Liver (tissue), 9 donors: ENCODE results near the gene PARP15. TPM values are rescaled to one million over a fixed set of nuclear protein-coding genes. Genes with fewer than 3 reads are reported as not detected.
"Not testable (repeated sequence)": the region's sequence is repeated elsewhere in the genome, so short reads cannot be mapped to it uniquely, and the experiment has no call there.

Experiments
- DNase-seq: peaks from one replicate; pipeline ENCODE4 v3.0.0-alpha.2; 2017; ENCODE audit warnings: low spot score
- H3K27ac ChIP-seq, 2 donors: one replicate each; pipeline ENCODE4 v1.7.0; 2013; ENCODE audit warnings: inconsistent platforms in 2 of 2, low read length in 2 of 2, control low read depth in 1 of 2, low read depth in 1 of 2, mild to moderate bottlenecking in 1 of 2
- H3K27me3 ChIP-seq, 4 donors: one replicate each; pipeline versions ENCODE4 v1.6.1 to v1.7.0; 2013; ENCODE audit warnings: low read length in 3 of 4, inconsistent platforms in 1 of 4, mild to moderate bottlenecking in 1 of 4, moderate library complexity in 1 of 4; ENCODE audit not compliant: control insufficient read depth in 4 of 4, insufficient read depth in 4 of 4
- H3K36me3 ChIP-seq, 4 donors: one replicate each; pipeline versions ENCODE4 v1.6.1 to v1.7.0; 2013; ENCODE audit warnings: low read length in 3 of 4, mild to moderate bottlenecking in 3 of 4, low read depth in 1 of 4, moderate library complexity in 1 of 4; ENCODE audit not compliant: control insufficient read depth in 4 of 4, insufficient read depth in 3 of 4
- H3K4me1 ChIP-seq, 4 donors: one replicate each; pipeline versions ENCODE4 v1.6.1 to v1.7.0; 2013; ENCODE audit warnings: low read length in 3 of 4, mild to moderate bottlenecking in 3 of 4, moderate library complexity in 1 of 4; ENCODE audit not compliant: control insufficient read depth in 4 of 4, insufficient read depth in 4 of 4
- H3K4me3 ChIP-seq, 3 donors: one replicate each; pipeline versions ENCODE4 v1.6.1 to v1.7.0; 2013; ENCODE audit warnings: low read length in 3 of 3, control low read depth in 1 of 3, low read depth in 1 of 3, mild to moderate bottlenecking in 1 of 3
- H3K9ac ChIP-seq, 2 donors: one replicate each; pipeline ENCODE4 v1.7.0; 2013; ENCODE audit warnings: low read length in 2 of 2, mild to moderate bottlenecking in 2 of 2, moderate library complexity in 2 of 2, control low read depth in 1 of 2, low read depth in 1 of 2
- H3K9me3 ChIP-seq, 4 donors: one replicate each; pipeline versions ENCODE4 v1.6.1 to v1.7.0; 2013; ENCODE audit warnings: low read length in 3 of 4; ENCODE audit not compliant: control insufficient read depth in 4 of 4
- ATF3 ChIP-seq: IDR thresholded peaks from 2 replicates; pipeline ENCODE4 v1.6.1; 2016; ENCODE audit warnings: antibody characterized with exemption
- EGR1 ChIP-seq, 2 donors: IDR thresholded peaks; 2 replicates each; pipeline ENCODE4 v1.6.1; 2016 to 2018; ENCODE audit warnings: antibody characterized with exemption in 2 of 2, low read depth in 2 of 2
- FOXA1 ChIP-seq: IDR thresholded peaks from 2 replicates; pipeline ENCODE4 v1.6.1; 2016; ENCODE audit warnings: antibody characterized with exemption
- GABPA ChIP-seq, 2 donors: IDR thresholded peaks in 1 of 2; conservative IDR thresholded peaks in 1 of 2; 2 replicates each; pipeline ENCODE4 v1.6.1; 2016; ENCODE audit warnings: antibody characterized with exemption in 2 of 2, mild to moderate bottlenecking in 1 of 2, moderate library complexity in 1 of 2
- HNF4A ChIP-seq, 2 donors: conservative IDR thresholded peaks; 2 replicates each; pipeline ENCODE4 v1.6.1; 2016; ENCODE audit warnings: antibody characterized with exemption in 2 of 2, mild to moderate bottlenecking in 2 of 2
- HNF4G ChIP-seq: IDR thresholded peaks from 2 replicates; pipeline ENCODE4 v1.6.1; 2016; ENCODE audit warnings: antibody characterized with exemption
- JUND ChIP-seq, 2 donors: IDR thresholded peaks; 2 replicates each; pipeline ENCODE4 v1.6.1; 2016; ENCODE audit warnings: antibody characterized with exemption in 2 of 2
- NR2F2 ChIP-seq: IDR thresholded peaks from 2 replicates; pipeline ENCODE4 v1.6.1; 2016; ENCODE audit warnings: antibody characterized with exemption
- RXRA ChIP-seq, 2 donors: IDR thresholded peaks; 2 replicates each; pipeline ENCODE4 v1.6.1; 2017 to 2018; ENCODE audit warnings: antibody characterized with exemption in 2 of 2, mild to moderate bottlenecking in 1 of 2
- YY1 ChIP-seq: IDR thresholded peaks from 2 replicates; pipeline ENCODE4 v1.6.1; 2016; ENCODE audit warnings: antibody characterized with exemption, mild to moderate bottlenecking
- ZBTB33 ChIP-seq: IDR thresholded peaks from 2 replicates; pipeline ENCODE4 v1.6.1; 2016; ENCODE audit warnings: antibody characterized with exemption
- WGBS: extraction: QIAGEN DNeasy Blood & Tissue Kit; methylation state at CpG from one replicate; pipeline ENCODE4 v1.1.7; 2013; 5-methylcytosine and 5-hydroxymethylcytosine counted together
- polyA plus RNA-seq, 2 donors: library from polyadenylated mRNA; stranded (reverse) in 1 of 2; unstranded in 1 of 2; fragments of 200-250 nt in 1 of 2; fragments of >200 nt in 1 of 2; fragmentation: Nextera tagmentation in 1 of 2; extraction: Ambion mirVana in 1 of 2; gene quantifications; one replicate each; pipeline versions ENCODE4 v1.2.1 to v1.2.3, GENCODE V29; 2013 to 2015
- total RNA-seq, 2 donors: library from RNA; depleted of rRNA; stranded (reverse); fragments of >200 nt; gene quantifications; one replicate each; pipeline ENCODE4 v1.2.3, GENCODE V29; 2014
- TF ChIP-seq, protein P1 (sequence below): IDR thresholded peaks from 2 replicates; pipeline ENCODE4 v1.6.1; 2016; ENCODE audit warnings: antibody characterized with exemption, mild to moderate bottlenecking
- donor health status: healthy.
- donor health status: healthy.
- donor health status: healthy.
- donor health status: healthy.
- donor health status: healthy.

Gene PARP15
- total and polyA plus RNA-seq, 4 donors: 0.28 to 3.3 (median 2.5) TPM

GRCh38 chr3:122651962-122652361 is 74.5 kb downstream of the PARP15 start:
- DNase-seq, H3K9me3 ChIP-seq, H3K4me3 ChIP-seq, H3K27me3 ChIP-seq, H3K36me3 ChIP-seq: not testable (repeated sequence)
- Histone ChIP-seq H3K4me1 (peaks cover 6 to 15% (median 10%) of the 10 kb centered on the region in 4 donors), H3K27ac (peak overlapping the region; percentile 68 to 80), H3K9ac (peak overlapping the region in 1 of 2 donors; percentile 16)
- peak in 1 of 2 donors; percentile 28 for TF ChIP-seq HNF4A (conservative IDR thresholded peaks at IDR 0.05)
- peak in 1 of 2 donors; percentile 26 for TF ChIP-seq RXRA (IDR thresholded peaks at IDR 0.05)
- WGBS: 33% methylated on average over 6 of the region's 6 CpGs

DNA sequence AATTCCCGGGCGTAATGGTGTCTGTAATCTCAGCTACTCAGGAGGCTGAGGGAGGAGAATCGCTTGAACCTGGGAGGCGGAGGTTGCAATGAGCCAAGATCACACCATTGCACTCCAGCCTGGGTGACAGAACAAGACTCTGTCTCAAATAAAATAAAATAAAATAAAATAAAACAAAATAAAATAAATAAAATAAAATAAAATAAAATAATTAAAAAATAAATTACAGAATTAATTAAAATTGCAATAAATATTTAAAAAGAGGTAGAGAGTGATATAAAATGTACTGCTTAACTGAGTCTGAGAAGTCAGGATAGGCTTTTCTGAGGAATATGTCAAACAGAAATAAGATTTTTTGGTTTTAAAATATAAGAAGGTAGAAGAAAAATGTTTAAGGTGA is 80.9 kb downstream of the PARP15 start:
- WGBS: 98% methylated on average over 4 of the region's 4 CpGs

DNA sequence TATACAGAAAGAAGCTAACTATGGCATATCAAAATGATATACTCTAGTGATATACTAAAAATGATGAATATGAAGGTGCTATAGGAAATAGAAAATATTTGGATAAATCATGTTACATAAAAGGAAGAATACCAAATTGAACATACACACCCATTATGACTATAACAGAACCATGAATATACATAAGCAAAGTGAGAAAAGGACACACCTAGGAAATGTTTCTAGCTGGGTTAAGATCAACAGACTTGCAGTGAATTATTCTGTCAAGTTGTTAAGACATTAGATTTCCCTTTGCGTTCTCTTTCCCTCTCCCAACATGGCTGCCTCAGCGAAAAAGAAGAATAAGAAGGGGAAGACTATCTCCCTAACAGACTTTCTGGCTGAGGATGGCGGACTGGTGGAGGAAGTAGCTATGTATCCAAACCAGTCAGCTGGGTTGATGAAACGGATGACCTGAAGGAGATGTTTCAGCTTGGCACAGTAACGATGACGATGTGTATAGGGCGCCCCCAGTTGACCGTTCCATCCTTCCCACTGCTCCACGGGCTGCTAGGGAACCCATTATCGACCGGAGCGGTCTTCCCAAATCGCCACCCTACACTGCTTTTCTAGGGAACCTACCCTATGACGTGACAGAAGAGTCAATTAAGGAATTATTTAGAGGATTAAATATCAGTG is 83.0 kb downstream of the PARP15 start:
- 80% methylated on average over 14 of the region's 14 CpGs for WGBS

More for the DNA sequence above, 80.9 kb downstream of the PARP15 start:
- H3K9me3 ChIP-seq, H3K36me3 ChIP-seq, H3K9ac ChIP-seq, H3K27me3 ChIP-seq, H3K27ac ChIP-seq, H3K4me1 ChIP-seq, H3K4me3 ChIP-seq, DNase-seq: not testable (repeated sequence)

GRCh38 chr3:122661633-122662032 is 84.2 kb downstream of the PARP15 start:
- no peak overlapping the region for H3K27ac ChIP-seq
- 86% methylated on average over 13 of the region's 13 CpGs for WGBS
- TF ChIP-seq RXRA (IDR thresholded peaks at IDR 0.05): no peak
- TF ChIP-seq NR2F2: no peak
- TF ChIP-seq JUND (IDR thresholded peaks at IDR 0.05): no peak
- no peak for TF ChIP-seq YY1
- no peak for TF ChIP-seq GABPA (IDR thresholded peaks at IDR 0.05 in 1 of 2, conservative IDR thresholded peaks at IDR 0.05 in 1 of 2)
- TF ChIP-seq HNF4G: no peak
- no peak for TF ChIP-seq ATF3
- TF ChIP-seq, protein P1, sequence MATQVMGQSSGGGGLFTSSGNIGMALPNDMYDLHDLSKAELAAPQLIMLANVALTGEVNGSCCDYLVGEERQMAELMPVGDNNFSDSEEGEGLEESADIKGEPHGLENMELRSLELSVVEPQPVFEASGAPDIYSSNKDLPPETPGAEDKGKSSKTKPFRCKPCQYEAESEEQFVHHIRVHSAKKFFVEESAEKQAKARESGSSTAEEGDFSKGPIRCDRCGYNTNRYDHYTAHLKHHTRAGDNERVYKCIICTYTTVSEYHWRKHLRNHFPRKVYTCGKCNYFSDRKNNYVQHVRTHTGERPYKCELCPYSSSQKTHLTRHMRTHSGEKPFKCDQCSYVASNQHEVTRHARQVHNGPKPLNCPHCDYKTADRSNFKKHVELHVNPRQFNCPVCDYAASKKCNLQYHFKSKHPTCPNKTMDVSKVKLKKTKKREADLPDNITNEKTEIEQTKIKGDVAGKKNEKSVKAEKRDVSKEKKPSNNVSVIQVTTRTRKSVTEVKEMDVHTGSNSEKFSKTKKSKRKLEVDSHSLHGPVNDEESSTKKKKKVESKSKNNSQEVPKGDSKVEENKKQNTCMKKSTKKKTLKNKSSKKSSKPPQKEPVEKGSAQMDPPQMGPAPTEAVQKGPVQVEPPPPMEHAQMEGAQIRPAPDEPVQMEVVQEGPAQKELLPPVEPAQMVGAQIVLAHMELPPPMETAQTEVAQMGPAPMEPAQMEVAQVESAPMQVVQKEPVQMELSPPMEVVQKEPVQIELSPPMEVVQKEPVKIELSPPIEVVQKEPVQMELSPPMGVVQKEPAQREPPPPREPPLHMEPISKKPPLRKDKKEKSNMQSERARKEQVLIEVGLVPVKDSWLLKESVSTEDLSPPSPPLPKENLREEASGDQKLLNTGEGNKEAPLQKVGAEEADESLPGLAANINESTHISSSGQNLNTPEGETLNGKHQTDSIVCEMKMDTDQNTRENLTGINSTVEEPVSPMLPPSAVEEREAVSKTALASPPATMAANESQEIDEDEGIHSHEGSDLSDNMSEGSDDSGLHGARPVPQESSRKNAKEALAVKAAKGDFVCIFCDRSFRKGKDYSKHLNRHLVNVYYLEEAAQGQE: no peak
- TF ChIP-seq ZBTB33: no peak
- no peak for TF ChIP-seq EGR1 (IDR thresholded peaks at IDR 0.05; ENCODE audit: low read depth in 2 of 2)
- no peak for TF ChIP-seq FOXA1

More for the DNA sequence above, 83.0 kb downstream of the PARP15 start:
- Histone ChIP-seq H3K36me3 (no peaks in the 10 kb centered on the region), H3K27me3 (no peaks in the 10 kb centered on the region), H3K4me3 (no peak overlapping the region), H3K4me1 (peaks cover 0 to 2% (median 0%) of the 10 kb centered on the region in 4 donors), H3K27ac (no peak overlapping the region), H3K9ac (no peak overlapping the region), H3K9me3 (peaks cover 0 to 10% (median 7%) of the 10 kb centered on the region in 4 donors)
- DNase-seq: no peak
- TF ChIP-seq GABPA (IDR thresholded peaks at IDR 0.05 in 1 of 2, conservative IDR thresholded peaks at IDR 0.05 in 1 of 2): no peak

More at GRCh38 chr3:122661633-122662032, 84.2 kb downstream of the PARP15 start:
- H3K9me3 ChIP-seq: peaks cover 0 to 10% (median 7%) of the 10 kb centered on the region in 4 donors
- no peak for DNase-seq
- no peak overlapping the region for H3K9ac ChIP-seq
- no peak overlapping the region for H3K4me3 ChIP-seq
- H3K4me1 ChIP-seq: peaks cover 0 to 2% (median 0%) of the 10 kb centered on the region in 4 donors
- H3K36me3 ChIP-seq: no peaks in the 10 kb centered on the region
- no peaks in the 10 kb centered on the region for H3K27me3 ChIP-seq
